GM23248 (cell line): ENCODE results near the gene IFI27. TPM values are rescaled to one million over a fixed set of nuclear protein-coding genes. Genes with fewer than 3 reads are reported as not detected.

Experiments
- DNase-seq: peaks from one replicate; pipeline ENCODE4 v3.0.0-alpha.2; 2015
- H2AFZ ChIP-seq: fragments of 200-600 bp; sonication (generic); 2 replicates; pipeline ENCODE4 v1.6.1; 2016; ENCODE audit warnings: antibody characterized with exemption
- H3F3A ChIP-seq: fragments of 200-600 bp; sonication (generic); 2 replicates; pipeline ENCODE4 v1.6.1; 2016; ENCODE audit warnings: mild to moderate bottlenecking, antibody characterized with exemption, mixed run types; ENCODE audit not compliant: insufficient read depth
- H3K27ac ChIP-seq: fragments of 200-600 bp; sonication (generic); 2 replicates; pipeline ENCODE4 v1.5.1; 2016; ENCODE audit warnings: mild to moderate bottlenecking
- H3K27me3 ChIP-seq: fragments of 200-600 bp; sonication (generic); replicated peaks from 2 replicates; pipeline ENCODE4 v1.6.1; 2016; ENCODE audit warnings: mild to moderate bottlenecking; ENCODE audit not compliant: insufficient read depth
- H3K36me3 ChIP-seq: fragments of 200-600 bp; sonication (generic); 2 replicates; pipeline ENCODE4 v1.6.1; 2016; ENCODE audit warnings: low read depth, mild to moderate bottlenecking
- H3K4me1 ChIP-seq: fragments of 200-600 bp; sonication (generic); 2 replicates; pipeline ENCODE4 v1.6.1; 2016; ENCODE audit warnings: mild to moderate bottlenecking; ENCODE audit not compliant: insufficient read depth
- H3K4me2 ChIP-seq: fragments of 200-600 bp; sonication (generic); one replicate; pipeline ENCODE4 v1.6.1; 2016; ENCODE audit warnings: mild to moderate bottlenecking; ENCODE audit not compliant: unreplicated experiment
- H3K4me3 ChIP-seq: fragments of 200-600 bp; sonication (generic); 2 replicates; pipeline ENCODE4 v1.5.1; 2016; ENCODE audit warnings: mild to moderate bottlenecking
- H3K79me2 ChIP-seq: fragments of 200-600 bp; sonication (generic); 2 replicates; pipeline ENCODE4 v1.6.1; 2016; ENCODE audit warnings: mild to moderate bottlenecking; ENCODE audit not compliant: insufficient read depth
- H3K9ac ChIP-seq: fragments of 200-600 bp; sonication (generic); 2 replicates; pipeline ENCODE4 v1.6.1; 2016; ENCODE audit warnings: mild to moderate bottlenecking
- H3K9me2 ChIP-seq: fragments of 200-600 bp; sonication (generic); 2 replicates; pipeline ENCODE4 v1.6.1; 2016; ENCODE audit warnings: mixed run types, mild to moderate bottlenecking, moderate library complexity; ENCODE audit not compliant: insufficient read depth
- H3K9me3 ChIP-seq: fragments of 200-600 bp; sonication (generic); one replicate; pipeline ENCODE4 v1.6.1; 2017; ENCODE audit warnings: low read depth
- H4K20me1 ChIP-seq: fragments of 200-600 bp; sonication (generic); 2 replicates; pipeline ENCODE4 v1.6.0; 2016; ENCODE audit not compliant: insufficient read depth
- EZH2 ChIP-seq: fragments of 200-600 bp; sonication (generic); IDR thresholded peaks from 2 replicates; pipeline ENCODE4 v1.6.1; 2018; ENCODE audit warnings: antibody characterized with exemption, mild to moderate bottlenecking; ENCODE audit not compliant: insufficient read depth, poor library complexity, severe bottlenecking
- EZH2phosphoT487 ChIP-seq: fragments of 200-600 bp; sonication (generic); IDR thresholded peaks from 2 replicates; pipeline ENCODE4 v1.6.1; 2018; ENCODE audit warnings: antibody characterized with exemption, moderate library complexity, mild to moderate bottlenecking, low read depth; ENCODE audit not compliant: insufficient read depth
- WGBS, 2 experiments: methylation state at CpG; one replicate each; pipeline ENCODE4 v1.1.6; 2015 to 2017; ENCODE audit warnings: low lambda C conversion rate in 2 of 2, low coverage in 1 of 2; ENCODE audit errors: missing lambda C conversion rate in 2 of 2; 5-methylcytosine and 5-hydroxymethylcytosine counted together
- in situ Hi-C: fragments of 300-500 bp; cut with MboI; formaldehyde crosslinking; loops from 2 replicates; pipeline ENCODE4 v1.15.0; 2020
- polyA plus RNA-seq: library from polyadenylated mRNA; unstranded; fragments of >200 nt; fragmentation: Nextera tagmentation; extraction: Ambion mirVana; gene quantifications from 2 replicates; pipeline ENCODE4 v1.2.1, GENCODE V29; 2016
- total RNA-seq: library from RNA; depleted of rRNA; stranded (reverse); fragments of >200 nt; shearing (Covaris generic); gene quantifications from 2 replicates; pipeline ENCODE4 v1.2.3, GENCODE V29; 2014

Gene IFI27
- total and polyA plus RNA-seq, 2 experiments from 2014 or later, result not detected

DNA sequence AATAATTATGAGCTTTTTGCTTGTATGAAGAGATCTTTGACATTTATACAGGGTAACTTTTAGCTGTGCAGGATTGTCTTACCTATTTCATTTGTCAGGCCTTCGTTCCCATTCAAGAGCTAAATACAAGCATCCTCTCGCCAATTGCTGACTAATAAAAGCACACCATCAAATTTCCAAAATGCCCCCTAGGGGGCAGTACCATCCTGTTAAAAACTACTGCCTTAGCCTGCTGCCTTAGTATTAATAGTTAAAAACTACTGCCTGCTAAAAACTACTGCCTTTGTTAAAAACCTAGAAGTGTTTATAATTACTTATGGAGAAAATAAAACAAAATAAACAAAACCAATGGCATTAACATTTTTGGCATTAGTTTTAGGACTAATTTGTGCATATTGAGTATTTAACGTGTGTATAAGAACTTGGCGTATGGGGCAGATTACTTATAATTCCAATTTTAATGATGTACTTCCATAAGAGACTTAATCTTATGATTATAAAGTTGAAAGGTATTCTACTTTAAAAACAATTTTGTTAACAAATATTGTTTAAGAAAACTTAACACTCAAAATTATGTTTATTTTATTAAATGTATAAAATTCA, 21.9 kb downstream of the IFI27 start:
- no peaks in the 10 kb centered on the region for H3K9me2 ChIP-seq
- H3K27me3 ChIP-seq, result no peaks in the 10 kb centered on the region
- DNase-seq, result peak; percentile 83
- peaks cover 6% of the 10 kb centered on the region; the same call in 1 of the 2 replicates for H3K79me2 ChIP-seq
- no peak overlapping the region for H2AFZ ChIP-seq
- H3K9ac ChIP-seq, result no peak overlapping the region
- no peaks in the 10 kb centered on the region for H3K36me3 ChIP-seq
- TF ChIP-seq EZH2phosphoT487 (no peak), EZH2 (no peak)
- no peaks in the 10 kb centered on the region for H4K20me1 ChIP-seq
- H3K9me3 ChIP-seq, result no peaks in the 10 kb centered on the region
- 48 to 53% methylated on average over 4 of the region's 4 CpGs for WGBS, 2 experiments
- no peak overlapping the region for H3K4me3 ChIP-seq
- H3K4me2 ChIP-seq, result no peak overlapping the region
- H3F3A ChIP-seq, result peaks cover 6% of the 10 kb centered on the region; the same call in 1 of the 2 replicates
- H3K4me1 ChIP-seq, result peaks cover 5% of the 10 kb centered on the region; the same call in 1 of the 2 replicates
- H3K27ac ChIP-seq, result no peak overlapping the region
- in situ Hi-C loops, result loop anchor here (10.0 to 25.0 kb wide), 2 partner anchors 198 to 470 kb away; no protein-coding TSS in a partner anchor

DNA sequence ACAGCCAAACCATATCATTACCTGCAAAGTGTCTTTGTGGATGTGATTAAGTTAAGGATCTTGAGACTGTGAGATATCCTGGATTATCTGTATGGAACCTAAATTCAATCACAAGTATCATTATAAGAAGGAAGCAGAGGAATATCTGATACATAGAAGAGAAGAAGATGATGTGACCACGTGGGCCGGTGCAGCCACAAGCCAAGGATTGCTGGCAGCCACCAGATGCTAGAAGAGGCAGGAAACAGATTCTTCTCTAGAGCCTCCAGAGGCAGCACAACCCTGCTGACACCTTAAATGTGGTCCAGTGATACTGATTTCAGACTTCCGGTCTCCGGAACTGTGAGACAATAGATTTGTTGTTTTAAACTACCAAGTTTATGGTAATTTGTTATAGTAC, 24.9 kb downstream of the IFI27 start:
- Histone ChIP-seq H3K9ac (no peak overlapping the region), H3K9me3 (no peaks in the 10 kb centered on the region), H3K27ac (no peak overlapping the region), H3K9me2 (no peaks in the 10 kb centered on the region), H3K4me1 (no peaks in the 10 kb centered on the region), H3F3A (peaks cover 2% of the 10 kb centered on the region; the same call in 1 of the 2 replicates), H3K4me2 (no peak overlapping the region), H4K20me1 (no peaks in the 10 kb centered on the region), H2AFZ (no peak overlapping the region), H3K79me2 (no peaks in the 10 kb centered on the region), H3K36me3 (no peaks in the 10 kb centered on the region), H3K4me3 (no peak overlapping the region), H3K27me3 (no peaks in the 10 kb centered on the region)
- TF ChIP-seq EZH2phosphoT487 (no peak), EZH2 (no peak)
- no peak for DNase-seq
- in situ Hi-C loops, result loop anchor here (10.0 to 25.0 kb wide), 2 partner anchors 201 to 473 kb away; no protein-coding TSS in a partner anchor
- WGBS, 2 experiments, result 42 to 54% methylated on average over 4 of the region's 4 CpGs

DNA sequence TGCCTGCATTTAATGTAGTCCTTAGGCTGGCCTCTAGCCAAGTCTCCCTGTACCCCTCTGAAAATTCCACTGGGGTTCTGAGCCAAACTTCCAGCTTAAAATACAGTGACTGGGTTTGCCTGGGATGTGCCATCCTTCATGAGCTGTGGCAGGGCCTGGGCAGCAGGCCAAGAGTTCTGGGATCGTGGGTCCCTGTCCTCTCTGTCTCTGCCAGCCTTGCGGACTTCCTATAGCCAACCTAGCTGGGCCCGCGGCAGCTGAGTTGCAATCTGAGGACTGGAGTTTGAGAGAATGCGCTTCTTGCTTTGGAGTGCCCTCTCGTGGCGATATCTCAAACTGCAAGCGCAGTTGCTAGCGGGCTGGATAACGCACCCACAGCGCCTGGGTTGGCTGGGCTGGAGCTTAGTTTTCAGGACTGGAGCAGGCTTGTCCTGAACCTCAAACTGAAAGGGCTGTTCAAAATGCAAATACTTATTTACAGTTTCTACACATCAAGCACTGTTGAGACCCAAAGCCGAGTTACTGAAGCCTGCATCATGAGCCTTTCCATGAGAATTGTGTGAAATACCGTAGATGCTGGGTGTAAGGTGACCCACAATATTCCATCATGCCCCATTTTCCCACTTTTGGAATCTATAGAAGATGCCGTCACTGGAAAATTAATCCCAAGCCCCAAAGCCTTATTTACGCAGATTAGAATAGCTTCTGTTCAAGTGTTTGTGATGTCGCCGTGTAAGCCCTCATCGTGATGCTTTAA, 26.2 kb downstream of the IFI27 start:
- Histone ChIP-seq H3K9me3 (no peaks in the 10 kb centered on the region), H2AFZ (peak overlapping the region; percentile 44), H3F3A (no peaks in the 10 kb centered on the region), H3K4me3 (no peak overlapping the region), H3K36me3 (no peaks in the 10 kb centered on the region), H4K20me1 (no peaks in the 10 kb centered on the region), H3K79me2 (no peaks in the 10 kb centered on the region), H3K9me2 (no peaks in the 10 kb centered on the region), H3K27ac (no peak overlapping the region), H3K4me2 (no peak overlapping the region), H3K4me1 (no peaks in the 10 kb centered on the region), H3K9ac (no peak overlapping the region), H3K27me3 (no peaks in the 10 kb centered on the region)
- WGBS, 2 experiments, result 23 to 27% methylated on average over 18 of the region's 18 CpGs
- peak; percentile 86 for DNase-seq
- TF ChIP-seq EZH2phosphoT487 (no peak), EZH2 (no peak)
- in situ Hi-C loops, result loop anchor here (10.0 to 25.0 kb wide), 2 partner anchors 202 to 474 kb away; no protein-coding TSS in a partner anchor

DNA sequence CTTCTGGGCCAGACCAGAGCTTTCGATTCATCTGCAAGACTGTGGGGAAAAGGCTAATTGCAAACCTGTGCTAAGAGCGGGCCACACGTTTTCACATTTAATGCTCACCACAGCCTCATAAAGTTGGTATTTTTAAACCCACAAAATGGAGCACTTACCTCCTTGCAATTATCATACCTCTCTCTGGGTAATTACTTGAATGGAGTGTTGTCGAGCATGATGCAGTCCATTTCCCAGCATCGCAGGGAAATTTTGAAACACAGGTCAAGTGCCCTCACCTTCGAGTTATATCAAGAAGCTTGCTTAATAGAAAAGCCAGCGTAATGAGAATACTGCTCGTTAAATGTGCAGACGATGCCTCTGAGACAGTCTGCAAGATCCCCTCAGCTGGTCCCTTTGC, 27.7 kb downstream of the IFI27 start:
- Histone ChIP-seq H3K79me2 (no peaks in the 10 kb centered on the region), H3K4me2 (no peak overlapping the region), H2AFZ (no peak overlapping the region), H3K4me3 (no peak overlapping the region), H3F3A (no peaks in the 10 kb centered on the region), H3K27me3 (no peaks in the 10 kb centered on the region), H3K9ac (no peak overlapping the region), H3K9me3 (no peaks in the 10 kb centered on the region), H3K4me1 (no peaks in the 10 kb centered on the region), H3K36me3 (no peaks in the 10 kb centered on the region), H3K9me2 (no peaks in the 10 kb centered on the region), H3K27ac (no peak overlapping the region), H4K20me1 (no peaks in the 10 kb centered on the region)
- no peak for TF ChIP-seq EZH2
- no peak for TF ChIP-seq EZH2phosphoT487
- in situ Hi-C loops, result loop anchor here (10.0 to 25.0 kb wide), 2 partner anchors 203 to 476 kb away; no protein-coding TSS in a partner anchor
- DNase-seq, result no peak
- 57 to 66% methylated on average over 9 of the region's 9 CpGs for whole genome bisulfite sequencing, 2 experiments
